Measurements from ENCODE around the gene EFCAB6. TPM values are rescaled to one million over a fixed set of nuclear protein-coding genes. Genes with fewer than 3 reads are reported as not detected.

The EFCAB6 gene
- total RNA-seq, 2 donors from 2014 or later: 1.7 to 2.0 TPM

- intact Hi-C loops (cut with DNase I): no loop called here
- DNase-seq (ENCODE audit: low spot score): no peak
Measured at GRCh38 chr22:43739851-43740379, 72.2 kb downstream of the EFCAB6 start.

GRCh38 chr22:43737150-43737828, 74.8 kb downstream of the EFCAB6 start:
- intact Hi-C loops (cut with DNase I): no loop called here
- no peak for DNase-seq (ENCODE audit: low spot score)

GRCh38 chr22:43736651-43737050, 75.5 kb downstream of the EFCAB6 start:
- DNase-seq (ENCODE audit: low spot score): no peak

GRCh38 chr22:43734370-43735150, 77.5 kb downstream of the EFCAB6 start:
- no peak for DNase-seq (ENCODE audit: low spot score)
- intact Hi-C loops (cut with DNase I): no loop called here

More at GRCh38 chr22:43736651-43737050, 75.5 kb downstream of the EFCAB6 start:
- intact Hi-C loops (cut with DNase I): no loop called here

- DNase-seq (ENCODE audit: low spot score): no peak
- intact Hi-C loops (cut with DNase I): no loop called here
Measured at GRCh38 chr22:43733138-43733537, 79.0 kb downstream of the EFCAB6 start.

GRCh38 chr22:43731988-43732387, 80.1 kb downstream of the EFCAB6 start:
- intact Hi-C loops (cut with DNase I): no loop called here
- DNase-seq (ENCODE audit: low spot score): no peak

GRCh38 chr22:43726964-43727543, 85.1 kb downstream of the EFCAB6 start:
- no peak for DNase-seq (ENCODE audit: low spot score)
- intact Hi-C loops (cut with DNase I): loop anchor here in 1 of 2 donors (5.0 kb wide), 1 partner anchor 530 kb away; no protein-coding TSS in a partner anchor

- DNase-seq (ENCODE audit: low spot score): no peak
- intact Hi-C loops (cut with DNase I): loop anchor here in 1 of 2 donors (5.0 kb wide), 1 partner anchor 529 kb away; no protein-coding TSS in a partner anchor
Measured at GRCh38 chr22:43726322-43726721, 85.8 kb downstream of the EFCAB6 start.

GRCh38 chr22:43723816-43724215, 88.3 kb downstream of the EFCAB6 start:
- intact Hi-C loops (cut with DNase I): no loop called here
- no peak for DNase-seq (ENCODE audit: low spot score)

GRCh38 chr22:43722444-43722843, 89.7 kb downstream of the EFCAB6 start:
- intact Hi-C loops (cut with DNase I): no loop called here
- no peak for DNase-seq (ENCODE audit: low spot score)

- intact Hi-C loops (cut with DNase I): no loop called here
- no peak for DNase-seq (ENCODE audit: low spot score)
Measured at GRCh38 chr22:43720716-43721115, 91.4 kb downstream of the EFCAB6 start.

- no peak for DNase-seq (ENCODE audit: low spot score)
- intact Hi-C loops (cut with DNase I): no loop called here
Measured at GRCh38 chr22:43714104-43714503, 98.0 kb downstream of the EFCAB6 start.

GRCh38 chr22:43711681-43712080, 100.4 kb downstream of the EFCAB6 start:
- intact Hi-C loops (cut with DNase I): no loop called here
- no peak for DNase-seq (ENCODE audit: low spot score)

- intact Hi-C loops (cut with DNase I): no loop called here
- DNase-seq (ENCODE audit: low spot score): no peak
Measured at GRCh38 chr22:43707648-43708047, 104.5 kb downstream of the EFCAB6 start.

- intact Hi-C loops (cut with DNase I): no loop called here
- no peak for DNase-seq (ENCODE audit: low spot score)
Measured at GRCh38 chr22:43706571-43707328, 105.4 kb downstream of the EFCAB6 start.

- DNase-seq (ENCODE audit: low spot score): no peak
- intact Hi-C loops (cut with DNase I): no loop called here
Measured at GRCh38 chr22:43706151-43706550, 106.0 kb downstream of the EFCAB6 start.

GRCh38 chr22:43704051-43704450, 108.1 kb downstream of the EFCAB6 start:
- DNase-seq (ENCODE audit: low spot score): no peak
- intact Hi-C loops (cut with DNase I): no loop called here

GRCh38 chr22:43698403-43698802, 113.7 kb downstream of the EFCAB6 start:
- DNase-seq (ENCODE audit: low spot score): no peak
- intact Hi-C loops (cut with DNase I): no loop called here

- intact Hi-C loops (cut with DNase I): no loop called here
- no peak for DNase-seq (ENCODE audit: low spot score)
Measured at GRCh38 chr22:43697894-43698293, 114.2 kb downstream of the EFCAB6 start.
